HL-60 (cell line): ENCODE results near the gene ACACB.
A peak's percentile ranks its signal among the peaks of the same experiment; 100 is the strongest.

Experiments used
- DNase-seq, 2 experiments: peaks; one replicate each; pipeline ENCODE4 v3.0.0-alpha.2; 2010 to 2020; ENCODE audit warnings: low read depth in 1 of 2, low spot score in 1 of 2
- H3K27ac ChIP-seq: fragments of 250-450 bp; sonication (Bioruptor Pico); replicated peaks from 2 replicates; pipeline ENCODE4 v1.5.1; 2020; ENCODE audit warnings: mild to moderate bottlenecking, moderate library complexity
- H3K27me3 ChIP-seq: fragments of 250-450 bp; sonication (Bioruptor Pico); 2 replicates; pipeline ENCODE4 v1.5.1; 2021; ENCODE audit warnings: mild to moderate bottlenecking, moderate library complexity; ENCODE audit not compliant: insufficient read depth, poor library complexity, severe bottlenecking
- H3K4me3 ChIP-seq: replicated peaks from 2 replicates; pipeline ENCODE4 v1.5.1; 2011; ENCODE audit warnings: mild to moderate bottlenecking, control low read depth, low read length; ENCODE audit not compliant: insufficient read depth
- GABPA ChIP-seq: IDR thresholded peaks from 2 replicates; pipeline ENCODE4 v1.6.1; 2012; ENCODE audit warnings: low read depth
- POLR2AphosphoS5 ChIP-seq: IDR thresholded peaks from 2 replicates; pipeline ENCODE4 v1.6.1; 2012; ENCODE audit warnings: low read depth
- SPI1 ChIP-seq: IDR thresholded peaks from 2 replicates; pipeline ENCODE4 v1.6.1; 2012; ENCODE audit warnings: low read depth, mild to moderate bottlenecking, borderline replicate concordance
- TF ChIP-seq, protein P1 (sequence below): IDR thresholded peaks from 2 replicates; pipeline ENCODE4 v1.6.1; 2012; ENCODE audit warnings: low read depth; ENCODE audit not compliant: insufficient replicate concordance
- TF ChIP-seq, protein P2 (sequence below): IDR thresholded peaks from one replicate; pipeline ENCODE4 v1.5.1; 2011; ENCODE audit warnings: low read length, control low read depth, inconsistent platforms; ENCODE audit not compliant: insufficient read depth

The ACACB gene

DNA sequence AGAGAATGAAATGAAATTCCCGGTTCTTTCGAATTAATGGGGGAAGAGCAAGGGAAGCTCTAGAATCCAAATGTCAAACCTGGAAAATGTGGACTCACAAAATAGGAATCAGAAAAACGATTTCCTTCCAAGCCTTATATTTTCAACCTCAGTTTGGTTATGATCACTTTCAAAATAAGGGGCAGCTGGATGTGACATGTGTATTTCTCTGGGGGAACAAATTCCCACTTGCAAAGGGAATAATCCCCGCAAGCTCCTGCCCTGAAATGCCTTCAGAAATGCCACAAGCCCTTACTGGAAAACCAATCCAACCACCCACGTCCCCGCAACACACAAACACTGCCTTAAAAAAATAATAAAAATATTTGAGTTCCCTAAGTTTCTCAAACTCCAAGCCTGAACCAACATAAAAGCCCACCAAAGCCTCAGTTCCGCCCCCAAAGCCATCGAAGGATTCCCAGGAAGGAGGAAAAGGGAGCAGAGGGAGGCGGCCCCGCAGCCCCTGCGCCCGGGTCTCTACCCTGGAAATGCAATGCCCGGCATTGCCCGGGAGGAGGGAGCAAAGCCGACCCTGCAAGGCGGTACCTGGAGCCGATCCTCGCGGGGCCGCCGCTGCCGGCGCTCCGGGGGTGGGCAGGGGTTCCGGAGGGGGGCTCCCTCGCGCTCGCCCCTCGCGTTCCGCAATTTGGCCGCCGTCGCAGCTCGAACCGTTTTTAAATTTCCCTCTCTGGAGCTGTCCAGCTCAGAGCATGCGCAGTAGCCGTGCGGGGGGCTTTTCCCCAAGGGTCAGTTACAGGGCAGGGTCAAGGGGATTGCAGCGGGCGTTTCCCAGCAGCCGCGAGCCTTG is 192.4 kb downstream of the ACACB start, which contains the start of gene FOXN4:
TSS of gene FOXN4 (minus strand) at position 751 of the 847 bp plus-strand sequence. CDS start 963 bp downstream, outside the sequence.
- peak within 1 kb of the TSS; percentile 29 for H3K4me3 ChIP-seq
- DNase-seq: no peak
- no peak within 1 kb of the TSS for H3K27ac ChIP-seq
- TF ChIP-seq, protein P1, sequence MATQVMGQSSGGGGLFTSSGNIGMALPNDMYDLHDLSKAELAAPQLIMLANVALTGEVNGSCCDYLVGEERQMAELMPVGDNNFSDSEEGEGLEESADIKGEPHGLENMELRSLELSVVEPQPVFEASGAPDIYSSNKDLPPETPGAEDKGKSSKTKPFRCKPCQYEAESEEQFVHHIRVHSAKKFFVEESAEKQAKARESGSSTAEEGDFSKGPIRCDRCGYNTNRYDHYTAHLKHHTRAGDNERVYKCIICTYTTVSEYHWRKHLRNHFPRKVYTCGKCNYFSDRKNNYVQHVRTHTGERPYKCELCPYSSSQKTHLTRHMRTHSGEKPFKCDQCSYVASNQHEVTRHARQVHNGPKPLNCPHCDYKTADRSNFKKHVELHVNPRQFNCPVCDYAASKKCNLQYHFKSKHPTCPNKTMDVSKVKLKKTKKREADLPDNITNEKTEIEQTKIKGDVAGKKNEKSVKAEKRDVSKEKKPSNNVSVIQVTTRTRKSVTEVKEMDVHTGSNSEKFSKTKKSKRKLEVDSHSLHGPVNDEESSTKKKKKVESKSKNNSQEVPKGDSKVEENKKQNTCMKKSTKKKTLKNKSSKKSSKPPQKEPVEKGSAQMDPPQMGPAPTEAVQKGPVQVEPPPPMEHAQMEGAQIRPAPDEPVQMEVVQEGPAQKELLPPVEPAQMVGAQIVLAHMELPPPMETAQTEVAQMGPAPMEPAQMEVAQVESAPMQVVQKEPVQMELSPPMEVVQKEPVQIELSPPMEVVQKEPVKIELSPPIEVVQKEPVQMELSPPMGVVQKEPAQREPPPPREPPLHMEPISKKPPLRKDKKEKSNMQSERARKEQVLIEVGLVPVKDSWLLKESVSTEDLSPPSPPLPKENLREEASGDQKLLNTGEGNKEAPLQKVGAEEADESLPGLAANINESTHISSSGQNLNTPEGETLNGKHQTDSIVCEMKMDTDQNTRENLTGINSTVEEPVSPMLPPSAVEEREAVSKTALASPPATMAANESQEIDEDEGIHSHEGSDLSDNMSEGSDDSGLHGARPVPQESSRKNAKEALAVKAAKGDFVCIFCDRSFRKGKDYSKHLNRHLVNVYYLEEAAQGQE: peak; percentile 83
- TF ChIP-seq GABPA: no peak
- peaks cover 49% of the 10 kb centered on the region for H3K27me3 ChIP-seq

DNA sequence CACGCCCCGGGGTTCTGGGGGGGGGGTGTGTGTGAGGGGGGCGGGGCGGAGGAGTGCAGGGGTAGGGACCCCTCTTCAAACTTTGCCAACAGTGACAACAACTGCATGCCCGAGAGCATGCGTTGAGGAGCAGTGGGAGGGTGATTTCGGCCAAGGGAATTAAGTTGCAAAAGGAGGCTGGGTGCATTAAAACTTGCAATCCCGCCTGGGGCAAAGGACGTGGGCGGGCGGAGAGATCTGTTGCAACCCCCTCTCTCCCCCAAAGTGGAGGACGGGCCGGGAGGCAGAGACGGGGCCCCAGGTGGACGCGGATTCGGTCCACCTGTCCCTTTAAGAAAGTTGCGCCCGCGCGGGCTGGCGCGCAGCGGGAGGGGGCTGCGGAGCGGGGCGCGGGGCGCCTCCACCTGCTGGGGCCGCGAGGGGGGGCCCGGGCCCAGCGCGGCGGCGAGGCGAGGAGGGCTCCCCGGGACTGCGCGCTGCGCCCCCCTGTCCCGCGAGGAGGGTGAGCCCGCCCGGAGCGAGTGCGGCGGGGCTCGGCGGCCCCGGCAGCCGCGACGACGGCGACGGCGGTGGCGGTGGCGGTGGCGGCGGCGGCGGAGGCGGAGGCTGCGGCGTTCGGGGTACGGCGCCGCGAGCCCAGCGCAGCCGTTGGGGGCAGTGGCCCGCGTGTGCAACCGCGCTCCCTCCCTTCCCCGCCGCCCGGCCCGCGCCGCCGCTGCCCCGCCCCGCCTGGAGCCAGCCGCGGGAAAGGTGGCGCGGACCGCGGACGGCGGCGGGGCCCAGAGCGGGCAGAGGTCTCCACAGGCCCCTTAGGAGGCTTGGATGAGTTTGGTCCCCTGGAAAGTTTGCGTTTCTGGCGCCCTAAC is 193.2 kb downstream of the ACACB start:
- DNase-seq: no peak
- peaks cover 49% of the 10 kb centered on the region for H3K27me3 ChIP-seq
- peak overlapping the region; percentile 29 for H3K4me3 ChIP-seq
- H3K27ac ChIP-seq: no peak overlapping the region
- TF ChIP-seq, protein P1: no peak
- TF ChIP-seq GABPA: no peak
- TF ChIP-seq, protein P2, sequence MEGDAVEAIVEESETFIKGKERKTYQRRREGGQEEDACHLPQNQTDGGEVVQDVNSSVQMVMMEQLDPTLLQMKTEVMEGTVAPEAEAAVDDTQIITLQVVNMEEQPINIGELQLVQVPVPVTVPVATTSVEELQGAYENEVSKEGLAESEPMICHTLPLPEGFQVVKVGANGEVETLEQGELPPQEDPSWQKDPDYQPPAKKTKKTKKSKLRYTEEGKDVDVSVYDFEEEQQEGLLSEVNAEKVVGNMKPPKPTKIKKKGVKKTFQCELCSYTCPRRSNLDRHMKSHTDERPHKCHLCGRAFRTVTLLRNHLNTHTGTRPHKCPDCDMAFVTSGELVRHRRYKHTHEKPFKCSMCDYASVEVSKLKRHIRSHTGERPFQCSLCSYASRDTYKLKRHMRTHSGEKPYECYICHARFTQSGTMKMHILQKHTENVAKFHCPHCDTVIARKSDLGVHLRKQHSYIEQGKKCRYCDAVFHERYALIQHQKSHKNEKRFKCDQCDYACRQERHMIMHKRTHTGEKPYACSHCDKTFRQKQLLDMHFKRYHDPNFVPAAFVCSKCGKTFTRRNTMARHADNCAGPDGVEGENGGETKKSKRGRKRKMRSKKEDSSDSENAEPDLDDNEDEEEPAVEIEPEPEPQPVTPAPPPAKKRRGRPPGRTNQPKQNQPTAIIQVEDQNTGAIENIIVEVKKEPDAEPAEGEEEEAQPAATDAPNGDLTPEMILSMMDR: no peak
- TF ChIP-seq POLR2AphosphoS5: no peak
- no peak for TF ChIP-seq SPI1

DNA sequence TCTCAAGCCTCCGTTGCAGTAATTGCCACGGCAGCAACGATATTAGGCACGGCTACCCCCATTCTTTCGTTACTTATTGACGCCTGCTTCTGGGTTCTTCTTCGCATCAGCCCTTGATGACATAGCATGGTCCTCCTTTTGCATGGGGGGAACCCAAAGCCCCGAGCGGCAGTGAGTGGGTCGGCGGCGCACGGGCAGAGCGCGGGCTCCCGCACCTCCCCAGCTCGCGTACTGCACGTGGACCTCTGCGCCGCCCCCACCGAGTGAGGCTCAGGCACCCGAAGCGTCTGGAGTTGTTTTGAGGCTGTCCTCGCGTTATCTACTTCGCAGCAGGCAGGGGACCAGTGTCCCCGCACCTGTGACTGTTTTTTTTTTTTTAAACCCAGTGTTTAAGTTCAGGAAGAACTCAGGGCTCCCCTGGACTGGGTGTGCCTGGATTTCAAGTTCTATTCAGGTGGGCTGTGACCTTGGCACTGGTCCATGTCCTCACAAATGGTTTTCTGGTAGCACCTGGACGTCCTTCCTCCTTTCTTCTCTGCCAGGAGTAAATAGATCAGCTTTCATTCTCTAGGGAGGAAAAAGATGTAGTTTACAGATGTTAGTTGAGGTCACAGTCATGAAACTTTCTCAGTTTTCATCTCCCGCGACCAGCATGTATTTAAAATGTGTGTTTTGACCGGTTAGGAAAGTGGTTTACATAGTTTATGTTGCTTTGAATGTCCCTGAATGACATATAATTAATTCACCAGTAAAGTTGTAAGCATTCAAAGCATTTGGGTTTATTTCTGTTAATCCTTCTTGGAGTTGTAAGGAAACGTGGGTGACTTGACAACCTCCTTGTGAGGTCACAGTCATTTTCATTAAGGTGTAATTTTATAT is 194.1 kb downstream of the ACACB start:
- no peak for TF ChIP-seq POLR2AphosphoS5
- TF ChIP-seq GABPA: no peak
- TF ChIP-seq, protein P2: no peak
- TF ChIP-seq, protein P1: no peak
- TF ChIP-seq SPI1: no peak
- Histone ChIP-seq H3K27ac (no peak overlapping the region), H3K4me3 (peak overlapping the region; percentile 13; the same call in 1 of the 2 replicates), H3K27me3 (peaks cover 47% of the 10 kb centered on the region)
- no peak for DNase-seq
